Measurements from ENCODE around the gene CACNA1B.

Gene CACNA1B

DNA sequence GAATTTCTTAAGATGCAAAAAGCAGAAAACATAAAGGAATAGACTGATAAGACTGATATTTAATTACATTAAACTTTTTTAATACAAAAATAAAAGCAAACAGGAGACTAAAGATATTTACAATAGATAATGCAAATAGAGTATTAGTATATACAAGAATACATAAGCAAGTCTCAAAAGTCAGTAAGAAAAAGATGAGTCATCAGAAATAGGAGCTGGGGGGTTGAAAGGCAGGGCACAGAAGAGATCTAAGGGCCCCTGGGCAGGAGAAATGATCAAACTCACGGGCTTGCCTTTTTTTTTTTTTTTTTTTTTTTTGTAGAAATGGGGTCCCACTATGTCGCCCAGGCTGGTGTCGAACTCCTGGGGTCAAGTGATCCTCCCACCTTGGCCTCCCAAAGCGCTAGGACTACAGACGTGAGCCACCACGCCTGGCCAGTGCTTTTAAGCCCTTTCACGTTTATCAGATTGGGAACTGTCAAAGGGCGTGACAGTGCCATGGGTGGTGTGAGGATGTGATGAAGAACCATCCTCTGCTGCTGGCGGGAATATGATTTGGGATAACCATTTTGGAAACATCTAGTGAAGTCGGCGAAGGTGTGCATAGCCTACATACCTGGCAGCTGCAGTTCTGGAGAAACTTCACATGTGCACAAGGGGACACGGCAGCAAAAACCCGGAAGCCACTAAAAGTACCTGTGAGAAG, 126.1 kb downstream of the CACNA1B start:
- DNase-seq (ENCODE audit: low read depth): no peak
- no peak overlapping the region for H3K4me3 ChIP-seq (ENCODE audit: low read depth, low read length)
- TF ChIP-seq, protein P1, sequence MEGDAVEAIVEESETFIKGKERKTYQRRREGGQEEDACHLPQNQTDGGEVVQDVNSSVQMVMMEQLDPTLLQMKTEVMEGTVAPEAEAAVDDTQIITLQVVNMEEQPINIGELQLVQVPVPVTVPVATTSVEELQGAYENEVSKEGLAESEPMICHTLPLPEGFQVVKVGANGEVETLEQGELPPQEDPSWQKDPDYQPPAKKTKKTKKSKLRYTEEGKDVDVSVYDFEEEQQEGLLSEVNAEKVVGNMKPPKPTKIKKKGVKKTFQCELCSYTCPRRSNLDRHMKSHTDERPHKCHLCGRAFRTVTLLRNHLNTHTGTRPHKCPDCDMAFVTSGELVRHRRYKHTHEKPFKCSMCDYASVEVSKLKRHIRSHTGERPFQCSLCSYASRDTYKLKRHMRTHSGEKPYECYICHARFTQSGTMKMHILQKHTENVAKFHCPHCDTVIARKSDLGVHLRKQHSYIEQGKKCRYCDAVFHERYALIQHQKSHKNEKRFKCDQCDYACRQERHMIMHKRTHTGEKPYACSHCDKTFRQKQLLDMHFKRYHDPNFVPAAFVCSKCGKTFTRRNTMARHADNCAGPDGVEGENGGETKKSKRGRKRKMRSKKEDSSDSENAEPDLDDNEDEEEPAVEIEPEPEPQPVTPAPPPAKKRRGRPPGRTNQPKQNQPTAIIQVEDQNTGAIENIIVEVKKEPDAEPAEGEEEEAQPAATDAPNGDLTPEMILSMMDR (IDR thresholded peaks at IDR 0.05; ENCODE audit: low read depth, low read length, missing control alignments): no peak

GRCh38 chr9:138006576-138007233, 129.1 kb downstream of the CACNA1B start:
- no peak overlapping the region for H3K4me3 ChIP-seq (ENCODE audit: low read depth, low read length)
- TF ChIP-seq, protein P1 (IDR thresholded peaks at IDR 0.05; ENCODE audit: low read depth, low read length, missing control alignments): no peak
- no peak for DNase-seq (ENCODE audit: low read depth)

GRCh38 chr9:138007566-138007917, 130.0 kb downstream of the CACNA1B start:
- no peak overlapping the region for H3K4me3 ChIP-seq (ENCODE audit: low read depth, low read length)
- DNase-seq (ENCODE audit: low read depth): no peak
- TF ChIP-seq, protein P1 (IDR thresholded peaks at IDR 0.05; ENCODE audit: low read depth, low read length, missing control alignments): no peak

- H3K4me3 ChIP-seq (ENCODE audit: low read depth, low read length): no peak overlapping the region
- TF ChIP-seq, protein P1 (IDR thresholded peaks at IDR 0.05; ENCODE audit: low read depth, low read length, missing control alignments): no peak
- no peak for DNase-seq (ENCODE audit: low read depth)
Measured at GRCh38 chr9:138007918-138008841, 130.6 kb downstream of the CACNA1B start.

DNA sequence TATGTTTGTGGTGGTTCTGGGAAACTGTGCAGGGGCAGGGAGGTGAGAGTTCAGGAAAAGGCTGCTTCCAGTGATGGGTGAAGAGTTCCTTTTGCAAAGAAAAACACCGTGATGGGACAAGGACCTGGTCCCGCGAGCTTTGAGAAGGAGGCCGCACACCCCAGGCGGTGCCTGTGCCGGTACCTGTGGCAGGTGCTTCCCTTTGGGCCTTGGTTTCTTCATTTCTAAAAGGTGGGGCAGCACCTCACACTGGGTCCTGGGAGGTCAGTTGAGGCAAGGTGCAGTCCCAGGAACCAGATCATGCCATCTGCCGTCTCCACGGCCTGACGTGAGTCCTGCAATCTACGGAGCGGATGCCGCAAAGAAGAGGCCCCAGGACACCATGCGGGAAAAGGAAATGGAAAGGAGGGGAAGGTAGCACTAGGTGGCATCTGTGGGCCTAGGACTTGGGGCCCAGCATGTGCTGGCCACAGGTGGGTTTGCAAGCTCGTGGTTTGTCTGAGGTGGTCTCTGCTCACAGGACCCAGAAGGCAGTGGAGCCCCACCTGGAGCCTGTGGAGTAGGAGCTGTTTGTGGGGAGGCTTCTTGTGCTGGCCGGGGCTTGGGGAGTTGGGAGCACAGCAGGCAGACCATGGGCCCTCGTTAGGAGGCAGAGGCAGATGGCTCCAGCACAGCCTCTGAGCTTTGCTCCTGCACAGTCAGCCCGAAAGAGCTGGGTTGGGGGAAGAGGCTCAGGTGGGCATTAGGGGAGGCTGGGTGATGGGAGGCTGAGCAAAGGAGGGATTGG, 131.6 kb downstream of the CACNA1B start:
- H3K4me3 ChIP-seq (ENCODE audit: low read depth, low read length): no peak overlapping the region
- no peak for DNase-seq (ENCODE audit: low read depth)
- TF ChIP-seq, protein P1 (IDR thresholded peaks at IDR 0.05; ENCODE audit: low read depth, low read length, missing control alignments): no peak

Data from GM12864 (cell line).